Hypothalamus (tissue), 51 donors: ENCODE results near the gene GPR149.
"Not testable (repeated sequence)": the region's sequence is repeated elsewhere in the genome, so short reads cannot be mapped to it uniquely, and the experiment has no call there.

Experiments
- DNase-seq, 51 donors: peaks; one replicate each; lab custom pipeline; 2025; lab: John Stamatoyannopoulos, UW

GPR149 gene

DNA sequence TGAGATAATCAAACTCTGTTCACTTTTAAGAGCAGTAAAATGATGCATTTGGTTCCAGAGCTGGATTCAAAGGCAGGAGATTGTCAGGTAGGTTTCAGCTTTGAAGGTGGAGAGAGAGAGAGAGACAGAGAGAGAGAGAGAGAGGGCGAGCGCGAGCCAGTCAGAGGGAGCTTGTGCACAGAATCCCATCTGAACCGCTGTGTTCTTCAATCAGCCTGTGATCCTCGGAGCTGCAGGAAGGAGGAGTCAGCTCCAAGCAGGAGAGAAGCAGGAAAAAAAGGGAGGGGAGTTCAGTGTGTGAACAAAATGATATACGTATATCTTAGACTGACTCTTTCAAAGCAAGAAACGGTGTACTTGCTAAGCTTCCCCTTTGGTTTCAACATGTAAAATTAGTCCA lies at the start of gene GPR149:
Gene GPR149 (minus strand): TSS at position 177 of the 400 bp plus-strand sequence. CDS start 575 bp downstream, outside the sequence.
- peak in 10 of 51 donors; percentile 3 to 44 (median 8) for DNase-seq

DNA sequence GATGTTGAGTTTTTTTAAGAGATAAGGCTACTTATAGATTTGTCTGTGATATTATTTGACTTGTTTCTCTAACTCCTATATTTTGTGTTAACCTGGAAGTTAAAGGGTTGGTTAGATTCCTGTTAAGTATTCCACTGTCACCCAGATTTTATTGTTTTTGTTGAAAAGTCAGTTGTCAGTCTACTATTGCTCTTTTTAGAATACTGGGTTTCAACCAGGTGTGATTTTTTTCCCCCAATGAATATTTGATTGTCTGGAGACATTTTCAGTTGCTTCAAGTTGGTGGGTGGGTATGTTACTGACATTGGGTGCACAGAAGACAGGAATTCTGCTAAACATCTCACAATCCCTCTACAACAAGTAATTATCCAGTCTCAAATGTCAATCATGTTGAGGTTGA lies 43.8 kb upstream of the GPR149 start:
- no peak for DNase-seq

DNA sequence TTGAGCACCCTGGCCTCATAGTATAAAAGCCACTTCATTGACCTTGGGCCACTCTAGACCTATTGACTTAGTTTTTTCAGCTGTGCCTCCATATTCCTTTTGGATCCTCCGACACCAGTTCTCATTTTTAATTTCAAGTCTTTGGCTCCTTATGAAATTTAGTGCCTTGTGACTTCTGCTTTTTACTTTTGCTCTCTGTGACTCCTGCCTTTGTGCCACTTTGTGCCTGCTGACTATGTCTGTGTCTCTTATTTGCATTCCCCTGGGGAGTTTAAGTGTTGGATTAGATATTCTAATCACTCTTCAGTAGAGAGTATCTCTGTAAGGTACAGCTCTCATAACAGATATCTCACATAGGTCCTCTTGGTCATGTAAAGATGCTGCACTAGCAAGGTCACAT lies 39.6 kb upstream of the GPR149 start:
- DNase-seq, result no peak

DNA sequence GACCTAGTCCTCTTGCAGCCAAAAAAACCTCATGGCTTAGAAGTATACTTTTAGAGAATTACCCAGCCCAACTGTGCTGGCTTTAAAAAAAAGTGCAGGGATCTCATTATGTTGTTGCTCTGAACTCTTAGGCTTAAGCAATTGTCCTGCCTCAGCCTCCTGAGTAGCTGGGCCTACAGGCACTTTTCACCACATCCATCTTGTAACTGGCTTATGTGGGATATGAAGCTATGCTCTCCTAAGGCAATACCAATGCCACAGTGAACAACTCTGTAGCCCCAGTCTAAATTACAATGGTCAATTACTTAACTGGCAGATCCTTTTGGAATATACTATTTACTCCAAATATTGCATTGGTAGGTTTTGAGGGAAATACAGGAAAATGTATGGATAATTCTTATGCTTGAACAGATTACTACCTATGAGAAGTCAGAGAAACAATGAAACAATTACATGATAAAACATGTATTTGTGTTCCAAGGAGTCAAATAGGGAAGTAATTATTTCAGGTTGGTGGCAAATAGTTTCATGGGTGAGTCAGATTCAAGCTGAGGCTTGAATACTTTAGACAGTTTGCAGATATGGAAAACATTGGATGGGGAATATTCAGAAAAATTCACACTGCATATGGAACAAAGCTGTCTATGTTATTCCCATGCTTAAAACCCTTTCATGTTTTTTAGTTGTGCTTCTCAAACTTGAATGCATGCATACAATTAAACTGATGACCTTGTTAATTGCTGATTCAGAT lies 34.6 kb upstream of the GPR149 start:
- no peak for DNase-seq

DNA sequence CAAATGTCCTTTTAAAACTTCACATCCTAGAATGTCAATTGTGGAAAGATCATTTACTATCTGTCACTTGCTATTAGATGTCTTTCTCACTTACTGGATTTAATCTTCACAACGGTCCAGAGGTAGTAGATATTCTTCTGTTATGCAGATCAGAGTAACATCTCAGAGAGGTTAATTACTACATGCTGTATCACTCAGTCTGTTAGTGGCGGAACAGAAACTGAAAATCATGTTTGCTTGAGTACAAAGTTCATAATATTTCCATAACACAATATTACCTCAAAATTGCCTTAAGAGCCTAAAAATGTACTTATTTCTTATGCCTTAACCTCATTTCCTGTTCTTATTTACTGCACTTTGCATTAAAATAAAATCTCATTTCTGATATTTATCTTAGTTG lies 28.6 kb upstream of the GPR149 start:
- no peak for DNase-seq

GRCh38 chr3:154439081-154439480 lies 9.1 kb upstream of the GPR149 start:
- DNase-seq, result not testable (repeated sequence)

GRCh38 chr3:154431043-154431442 lies 1.1 kb upstream of the GPR149 start:
- DNase-seq, result no peak

- peak in 4 of 51 donors; percentile 7 to 55 (median 30) for DNase-seq
These were observed 1.4 kb downstream of the GPR149 start for GRCh38 chr3:154428286-154429206.

DNA sequence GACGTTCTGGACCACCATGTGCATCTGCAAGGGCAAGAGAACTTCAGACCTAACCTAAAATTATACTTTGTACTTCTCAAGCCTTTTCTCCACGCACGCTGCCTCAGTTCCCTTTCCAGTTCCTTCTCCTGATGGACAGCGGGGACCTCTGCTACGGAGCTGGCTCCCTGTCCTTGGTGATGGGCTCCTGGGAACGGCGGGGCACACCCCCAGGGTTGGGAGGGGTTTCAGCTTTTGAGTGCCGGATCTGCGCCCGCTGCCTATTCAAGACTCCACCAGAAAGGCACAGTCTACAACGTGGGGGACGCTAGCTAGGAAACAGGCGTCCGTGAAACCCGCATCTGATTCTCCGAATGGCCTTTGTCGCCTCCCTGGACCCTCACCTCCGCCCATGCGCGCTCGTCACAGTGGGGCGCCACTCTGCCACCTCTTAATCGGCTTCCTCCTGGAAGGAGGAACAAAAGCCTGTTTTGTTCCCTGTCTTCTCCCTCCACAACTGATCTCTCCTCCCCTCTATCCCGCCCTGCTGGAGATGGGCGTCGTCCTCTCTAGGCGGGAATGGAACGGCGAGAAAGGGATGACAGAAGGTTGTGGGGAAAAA lies 2.2 kb downstream of the GPR149 start:
- DNase-seq, result peak in 6 of 51 donors; percentile 2 to 54 (median 10)

DNA sequence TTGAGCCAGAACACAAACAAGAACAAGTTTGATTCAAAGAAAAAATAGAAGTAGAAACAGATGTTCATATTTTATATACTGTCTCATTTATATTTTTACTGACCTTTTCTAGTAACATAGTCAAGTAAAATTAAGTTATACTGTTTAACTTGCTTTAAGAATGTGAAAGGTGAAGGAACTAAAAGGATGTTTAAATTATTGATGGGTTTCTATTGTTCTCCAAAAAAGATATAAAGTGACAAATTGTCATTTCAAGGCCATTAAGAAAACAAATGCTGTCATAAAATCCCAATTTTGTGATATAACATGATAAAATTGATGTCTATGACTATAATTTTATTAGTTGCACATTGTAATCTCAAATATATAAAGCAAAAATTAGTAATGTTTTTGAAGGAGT lies 7.3 kb downstream of the GPR149 start:
- no peak for DNase-seq

GRCh38 chr3:154421083-154421482 lies 8.9 kb downstream of the GPR149 start:
- no peak for DNase-seq

- no peak for DNase-seq
These were observed 31.7 kb downstream of the GPR149 start for GRCh38 chr3:154398084-154398967.

DNA sequence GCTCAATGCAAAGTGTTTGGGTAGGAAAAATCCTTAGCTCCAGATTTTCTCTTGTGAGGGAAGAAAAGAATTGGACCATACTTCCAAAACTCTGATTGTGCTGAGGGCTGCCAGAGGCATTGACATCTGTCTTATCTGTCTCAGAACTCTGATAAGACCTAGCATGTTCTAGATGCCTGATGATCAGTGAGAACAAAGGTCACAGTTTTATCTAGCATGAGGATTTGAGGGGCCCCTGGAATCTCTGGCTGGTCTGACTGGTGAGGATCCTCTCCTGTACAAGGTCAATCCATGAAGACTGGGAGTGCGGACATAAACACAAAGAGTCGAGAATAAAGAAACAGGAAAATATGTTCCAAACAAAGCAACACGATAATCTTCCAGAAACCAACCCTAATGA lies 40.1 kb downstream of the GPR149 start:
- no peak for DNase-seq

- DNase-seq, result no peak
These were observed 45.5 kb downstream of the GPR149 start for GRCh38 chr3:154384479-154384878.

DNA sequence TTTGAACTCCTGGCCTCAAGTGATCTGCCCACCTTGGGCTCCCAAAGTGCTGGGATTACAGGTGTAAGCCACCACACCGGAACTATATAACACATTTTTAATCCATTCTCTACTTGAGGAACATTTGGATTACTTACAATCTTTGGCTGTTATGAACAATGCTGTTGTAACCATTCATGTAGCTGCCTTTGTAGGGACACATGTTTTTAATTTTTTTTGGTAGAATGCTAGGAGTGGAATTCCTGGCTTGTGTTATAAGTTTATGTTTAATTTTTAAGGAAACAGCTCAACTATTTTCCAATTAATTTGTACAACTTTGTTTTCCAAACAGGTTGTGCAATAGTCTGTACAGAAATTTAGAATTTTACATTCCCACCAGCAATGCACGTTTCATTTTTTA lies 51.7 kb downstream of the GPR149 start:
- no peak for DNase-seq

DNA sequence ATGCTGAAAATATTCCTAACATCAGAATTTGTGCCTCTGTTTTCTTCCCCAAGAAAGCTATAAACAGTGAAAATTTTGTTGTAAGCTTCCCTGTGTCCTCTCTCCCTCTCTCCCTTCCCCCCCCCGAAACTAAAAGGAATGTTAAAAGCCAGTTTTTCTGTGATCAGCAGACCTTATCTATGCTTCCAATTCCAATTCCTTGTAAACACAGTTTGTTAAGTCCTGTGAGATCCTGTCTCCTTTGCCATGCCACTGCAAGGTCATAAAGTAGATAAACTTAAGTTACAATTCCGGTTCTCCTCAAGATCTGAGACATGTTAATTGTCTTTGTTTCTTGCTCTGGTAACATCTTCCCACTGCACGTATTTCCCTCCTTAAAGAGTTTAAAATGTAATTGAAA lies 62.8 kb downstream of the GPR149 start:
- DNase-seq, result no peak

DNA sequence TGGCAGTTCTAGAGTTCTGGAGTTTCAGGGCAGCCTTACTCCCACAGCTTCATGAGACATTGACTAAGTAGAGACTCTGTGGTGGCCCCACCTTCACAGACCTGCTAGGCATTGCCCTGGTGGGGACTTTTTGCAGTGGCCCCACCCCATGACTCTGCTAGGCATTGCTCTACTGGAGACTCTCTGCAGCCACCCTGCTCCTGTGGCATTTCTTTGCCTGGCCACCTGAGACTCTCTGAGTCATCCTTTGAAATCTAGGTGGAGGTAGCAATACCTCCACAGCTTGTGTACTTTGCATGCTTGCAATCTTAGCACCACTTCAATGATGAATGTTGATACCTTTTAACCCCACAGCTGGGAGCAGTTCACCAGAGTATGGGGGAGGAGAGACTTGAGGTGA lies 65.1 kb downstream of the GPR149 start:
- no peak for DNase-seq

GRCh38 chr3:154361099-154361498 lies 68.9 kb downstream of the GPR149 start:
- no peak for DNase-seq

- no peak for DNase-seq
These were observed 74.0 kb downstream of the GPR149 start for GRCh38 chr3:154356009-154356408.

DNA sequence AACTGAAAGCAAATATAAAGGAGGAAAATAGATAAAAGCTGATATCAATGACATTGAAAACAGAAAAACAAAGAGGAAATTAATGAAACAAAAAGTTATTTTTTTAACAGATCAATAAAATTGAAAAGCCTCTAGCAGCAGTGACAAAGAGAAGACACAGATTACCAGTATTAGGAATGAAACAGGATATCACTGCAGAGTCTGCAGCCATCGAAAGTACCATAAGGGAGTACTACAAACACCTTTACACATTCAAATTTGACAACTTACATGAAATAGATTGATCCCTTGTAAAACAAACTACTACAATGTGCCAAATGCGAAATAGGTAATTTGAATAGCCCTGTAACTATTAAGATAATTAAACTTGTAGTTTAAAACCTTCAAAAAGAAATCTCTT lies 80.8 kb downstream of the GPR149 start:
- no peak for DNase-seq
